Dendritic cell treated with granulocyte-macrophage colony-stimulating factor and Interleukin-4, amounts not matched to agents 40 ng/mL and 50 ng/mL, for 4 days (primary cell): Measurements from ENCODE around the gene CDH20.

Source experiments
- H3K27ac Mint-ChIP-seq: one replicate; pipeline ENCODE4 v1.8.0; 2022; ENCODE audit warnings: mild to moderate bottlenecking, mixed read lengths
- H3K27me3 Mint-ChIP-seq: one replicate; pipeline ENCODE4 v1.8.0; 2022; ENCODE audit warnings: mild to moderate bottlenecking, mixed read lengths
- H3K36me3 Mint-ChIP-seq: one replicate; pipeline ENCODE4 v1.8.0; 2022; ENCODE audit warnings: low read depth, mixed read lengths
- H3K4me1 Mint-ChIP-seq: one replicate; pipeline ENCODE4 v1.8.0; 2022; ENCODE audit warnings: low read depth, mixed read lengths
- H3K4me3 Mint-ChIP-seq: one replicate; pipeline ENCODE4 v1.8.0; 2022; ENCODE audit warnings: mild to moderate bottlenecking, moderate library complexity, mixed read lengths
- H3K9me3 Mint-ChIP-seq: one replicate; pipeline ENCODE4 v1.8.0; 2022; ENCODE audit warnings: mixed read lengths
- intact Hi-C: fragments of 100-400 bp; cut with micrococcal nuclease; formaldehyde crosslinking; loops from one replicate; pipeline ENCODE4 v1.15.0; 2022

Gene CDH20

DNA sequence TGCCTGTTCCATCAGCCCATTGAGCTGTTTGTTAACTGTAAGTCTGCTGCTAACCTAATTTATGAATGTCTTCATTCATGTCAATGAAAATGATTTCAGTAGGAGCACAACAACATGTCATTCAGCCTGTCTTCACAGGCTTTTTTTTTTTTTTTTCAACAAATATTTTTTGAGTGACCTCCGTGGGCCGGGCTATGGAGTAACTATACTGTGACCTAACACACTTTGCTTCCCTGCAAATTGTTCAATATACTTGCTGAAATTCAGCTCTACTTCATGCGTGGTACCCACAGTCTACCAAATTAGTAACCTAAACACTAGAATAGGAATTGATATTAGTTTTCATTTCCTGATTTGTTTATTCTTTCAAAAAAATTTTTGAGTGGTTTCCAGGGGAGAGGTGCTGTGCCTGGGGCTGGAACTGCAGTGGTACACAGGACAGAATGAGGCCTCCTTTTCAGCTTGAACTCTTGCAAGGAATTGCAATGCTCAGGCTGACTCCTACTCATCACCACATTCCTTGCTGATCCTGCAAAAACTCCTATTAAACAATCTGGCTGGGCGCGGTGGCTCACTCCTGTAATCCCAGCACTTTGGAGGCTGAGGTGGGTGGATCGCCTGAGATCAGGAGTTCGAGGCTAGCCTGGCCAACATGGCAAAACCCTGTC is 87.1 kb downstream of the CDH20 start:
- Mint-ChIP-seq H3K27me3 (no peaks in the 10 kb centered on the region), H3K9me3 (no peaks in the 10 kb centered on the region), H3K36me3 (no peaks in the 10 kb centered on the region), H3K4me1 (no peaks in the 10 kb centered on the region), H3K4me3 (no peak overlapping the region), H3K27ac (no peak overlapping the region)
- intact Hi-C loops = no loop called here

DNA sequence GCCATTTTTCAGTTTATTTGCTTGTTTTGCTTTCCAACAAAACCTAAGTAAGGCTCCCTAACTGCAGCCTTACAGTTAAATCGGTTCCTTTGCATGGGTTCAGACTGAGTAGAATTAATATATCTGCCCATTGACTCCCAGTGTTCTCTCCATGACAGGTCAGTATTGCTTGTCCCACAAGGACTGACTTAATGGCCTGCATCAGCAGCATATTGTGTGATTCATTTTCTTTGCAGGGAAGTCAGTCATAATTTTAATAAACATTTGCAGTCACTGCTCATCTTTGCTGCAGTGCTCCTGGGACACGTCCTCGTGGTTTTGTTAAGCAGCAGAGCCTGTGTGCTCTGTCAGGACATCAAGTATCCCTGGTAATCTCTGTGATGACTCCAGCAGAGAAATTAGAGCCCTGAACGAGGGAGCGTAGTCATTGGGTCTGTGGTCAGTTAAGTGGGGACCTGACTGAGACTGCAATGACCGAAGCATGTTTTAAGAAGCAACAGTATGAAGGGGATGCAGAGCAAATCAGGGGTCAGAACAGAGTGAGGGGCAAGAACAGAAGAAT is 93.3 kb downstream of the CDH20 start:
- H3K4me3 Mint-ChIP-seq = no peak overlapping the region
- no peaks in the 10 kb centered on the region for H3K4me1 Mint-ChIP-seq
- H3K27me3 Mint-ChIP-seq = no peaks in the 10 kb centered on the region
- intact Hi-C loops = no loop called here
- no peaks in the 10 kb centered on the region for H3K9me3 Mint-ChIP-seq
- H3K27ac Mint-ChIP-seq = no peak overlapping the region
- H3K36me3 Mint-ChIP-seq = no peaks in the 10 kb centered on the region

DNA sequence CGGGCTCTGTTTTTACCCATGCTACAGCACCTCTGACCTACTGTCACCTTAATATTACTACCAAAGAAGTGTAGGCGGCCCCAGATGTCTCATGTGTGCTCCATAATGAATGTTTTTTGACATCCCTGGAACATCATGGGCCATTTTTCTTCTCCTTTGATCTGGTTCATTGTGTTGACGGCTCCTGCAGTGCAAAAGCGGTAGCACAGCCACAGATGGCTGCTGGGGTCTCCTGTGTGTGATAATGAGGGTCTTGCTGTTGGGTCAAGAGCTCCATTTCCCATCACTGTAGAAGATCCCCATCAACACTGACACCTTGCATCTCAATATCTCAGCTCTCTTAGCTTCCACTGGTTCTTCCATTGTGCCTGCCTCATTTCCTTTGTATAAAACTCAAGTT is 95.0 kb downstream of the CDH20 start:
- H3K27ac Mint-ChIP-seq = no peak overlapping the region
- H3K36me3 Mint-ChIP-seq = no peaks in the 10 kb centered on the region
- H3K4me1 Mint-ChIP-seq = no peaks in the 10 kb centered on the region
- H3K9me3 Mint-ChIP-seq = no peaks in the 10 kb centered on the region
- H3K4me3 Mint-ChIP-seq = no peak overlapping the region
- H3K27me3 Mint-ChIP-seq = no peaks in the 10 kb centered on the region
- intact Hi-C loops = no loop called here

DNA sequence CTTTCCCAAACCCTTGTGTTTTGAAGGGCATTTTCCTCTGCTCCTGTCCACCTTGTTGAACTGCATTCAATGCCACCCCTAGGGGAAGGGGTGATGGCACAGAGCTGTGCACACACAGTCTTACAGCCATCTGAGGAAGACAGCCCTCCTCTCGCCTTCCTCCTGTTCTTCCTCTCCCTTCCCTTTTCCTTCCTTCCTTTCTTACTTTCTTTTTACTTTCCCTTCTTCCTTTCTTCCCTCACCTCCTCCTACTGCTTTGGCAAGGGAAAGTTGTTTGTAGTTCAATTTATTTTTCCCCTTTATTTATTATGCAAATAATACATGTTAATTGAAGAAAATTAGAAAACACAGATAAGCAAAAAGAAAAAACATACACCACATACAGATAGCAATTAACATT is 99.4 kb downstream of the CDH20 start:
- Mint-ChIP-seq H3K9me3 (peaks cover 10% of the 10 kb centered on the region), H3K4me3 (no peak overlapping the region), H3K36me3 (no peaks in the 10 kb centered on the region), H3K27ac (no peak overlapping the region), H3K27me3 (no peaks in the 10 kb centered on the region), H3K4me1 (no peaks in the 10 kb centered on the region)
- intact Hi-C loops = no loop called here

DNA sequence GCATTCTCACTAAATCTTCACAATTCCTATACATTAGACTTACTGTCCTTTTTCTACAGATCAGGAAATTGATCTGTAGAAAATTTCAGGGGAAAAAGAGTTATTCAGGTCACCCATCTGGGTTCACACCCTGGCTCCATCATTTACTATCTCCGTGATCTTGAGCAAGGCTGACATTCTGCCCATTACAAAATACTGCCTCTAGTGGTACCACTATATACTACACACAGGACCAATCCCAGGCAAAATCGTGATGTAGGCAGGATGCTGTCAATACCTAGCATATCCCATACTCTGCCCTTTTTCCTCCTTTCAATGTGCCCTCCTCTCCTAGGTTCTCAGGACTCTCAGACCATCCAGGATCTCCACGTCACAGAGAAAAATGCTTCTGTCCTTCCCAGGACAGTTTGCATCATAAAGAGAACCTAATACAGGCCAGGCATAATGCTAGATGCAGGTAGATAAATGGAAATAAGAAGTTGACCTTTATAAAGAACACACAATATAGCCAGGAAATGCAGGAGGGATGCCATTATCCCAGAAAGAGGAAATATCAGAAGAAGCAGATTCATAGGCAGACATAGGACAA is 101.9 kb downstream of the CDH20 start:
- Mint-ChIP-seq H3K9me3 (peaks cover 10% of the 10 kb centered on the region), H3K27me3 (no peaks in the 10 kb centered on the region)
- intact Hi-C loops = no loop called here

DNA sequence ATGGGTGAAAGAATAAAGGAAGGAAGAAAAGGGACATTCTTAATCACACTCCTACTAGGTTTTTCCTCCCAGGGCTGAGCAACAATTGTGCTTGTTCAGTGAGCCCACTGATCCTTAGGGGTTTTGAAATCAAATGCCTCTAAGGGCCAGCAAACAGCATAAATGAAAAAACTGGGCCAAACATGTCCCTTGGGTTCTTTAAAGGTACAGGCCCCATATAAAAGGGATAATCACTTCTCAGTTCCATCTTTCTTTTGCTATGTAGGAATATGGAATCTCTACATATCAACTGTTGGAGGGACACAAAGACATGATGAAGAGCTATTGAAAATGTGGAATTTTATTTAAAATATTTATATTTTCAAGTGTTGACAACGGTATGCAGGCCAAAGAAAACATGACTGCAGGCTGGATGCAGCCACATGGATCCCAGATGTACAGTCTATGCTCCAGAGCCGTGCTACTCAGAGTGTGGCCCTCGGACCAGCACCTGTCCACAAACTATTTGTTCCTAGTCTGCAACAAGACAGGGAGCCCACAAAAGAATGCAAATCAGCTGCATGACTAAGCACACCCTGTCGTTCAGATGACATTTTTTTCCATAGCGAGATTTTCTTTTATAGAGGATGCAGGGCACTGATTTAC is 110.0 kb downstream of the CDH20 start:
- Mint-ChIP-seq H3K9me3 (no peaks in the 10 kb centered on the region), H3K27me3 (peaks cover 4% of the 10 kb centered on the region), H3K36me3 (no peaks in the 10 kb centered on the region), H3K4me3 (no peak overlapping the region), H3K27ac (no peak overlapping the region), H3K4me1 (no peaks in the 10 kb centered on the region)
- intact Hi-C loops = no loop called here

More for the DNA sequence above, 101.9 kb downstream of the CDH20 start:
- no peaks in the 10 kb centered on the region for H3K36me3 Mint-ChIP-seq
- H3K27ac Mint-ChIP-seq = no peak overlapping the region
- no peaks in the 10 kb centered on the region for H3K4me1 Mint-ChIP-seq
- H3K4me3 Mint-ChIP-seq = no peak overlapping the region

DNA sequence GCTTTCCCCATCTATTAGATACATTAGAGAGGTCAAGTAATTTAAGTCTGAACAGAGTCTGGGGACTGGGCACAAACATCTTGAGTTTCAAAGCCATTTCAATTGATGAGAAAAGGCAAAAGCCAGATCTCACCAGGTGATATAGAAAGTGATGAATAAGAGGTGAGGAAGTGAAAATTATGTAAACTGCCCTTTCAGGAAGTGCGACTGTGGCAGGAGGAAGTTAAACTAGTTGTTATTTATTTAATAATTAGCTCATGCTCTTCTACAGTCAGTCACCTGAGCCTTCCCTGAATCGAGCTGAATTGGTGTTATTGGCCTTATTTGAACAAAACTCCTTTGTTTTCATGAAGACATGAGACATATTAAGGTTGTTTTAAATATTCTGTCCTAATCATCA is 115.1 kb downstream of the CDH20 start:
- Mint-ChIP-seq H3K4me1 (no peaks in the 10 kb centered on the region), H3K27me3 (peaks cover 4% of the 10 kb centered on the region), H3K27ac (no peak overlapping the region), H3K9me3 (no peaks in the 10 kb centered on the region), H3K36me3 (no peaks in the 10 kb centered on the region), H3K4me3 (no peak overlapping the region)
- intact Hi-C loops = no loop called here

DNA sequence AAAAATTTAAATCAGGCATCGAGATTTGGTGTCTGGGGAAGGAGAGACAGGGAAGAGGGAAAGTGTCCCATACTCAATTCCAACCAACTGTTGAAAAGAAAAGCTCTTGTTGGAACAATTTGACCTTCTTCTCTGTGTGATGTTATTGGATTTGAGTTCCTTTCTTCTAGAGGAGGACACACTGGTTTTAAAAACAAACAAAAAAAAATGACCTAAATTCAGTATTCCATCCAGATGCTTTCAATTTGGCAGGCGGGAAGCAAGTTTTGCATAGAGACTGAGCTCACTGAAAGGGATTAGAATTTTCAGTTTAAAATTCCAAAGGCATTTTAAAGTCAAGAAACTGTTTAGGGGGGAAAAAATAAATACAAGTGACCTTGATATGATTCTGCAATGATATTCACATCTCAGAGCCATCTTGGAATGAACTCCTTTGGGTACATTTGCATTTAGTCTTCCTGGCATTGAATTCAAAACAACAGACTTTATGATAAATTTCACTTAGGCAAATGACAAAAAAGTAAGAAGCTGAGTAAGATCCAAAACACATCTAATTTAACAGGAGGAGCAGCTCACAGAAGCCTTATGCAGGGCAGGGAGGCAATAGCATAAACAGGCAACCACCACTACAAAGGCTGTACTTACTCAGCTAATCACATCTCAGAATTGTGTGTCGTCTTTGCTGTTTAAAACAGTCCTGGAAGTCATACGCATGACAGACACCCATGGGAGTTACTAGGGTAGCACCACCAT is 126.8 kb downstream of the CDH20 start:
- no peaks in the 10 kb centered on the region for H3K36me3 Mint-ChIP-seq
- no peak overlapping the region for H3K27ac Mint-ChIP-seq
- no peaks in the 10 kb centered on the region for H3K4me1 Mint-ChIP-seq
- no peaks in the 10 kb centered on the region for H3K9me3 Mint-ChIP-seq
- intact Hi-C loops = no loop called here
- H3K4me3 Mint-ChIP-seq = no peak overlapping the region
- H3K27me3 Mint-ChIP-seq = peaks cover 2% of the 10 kb centered on the region

DNA sequence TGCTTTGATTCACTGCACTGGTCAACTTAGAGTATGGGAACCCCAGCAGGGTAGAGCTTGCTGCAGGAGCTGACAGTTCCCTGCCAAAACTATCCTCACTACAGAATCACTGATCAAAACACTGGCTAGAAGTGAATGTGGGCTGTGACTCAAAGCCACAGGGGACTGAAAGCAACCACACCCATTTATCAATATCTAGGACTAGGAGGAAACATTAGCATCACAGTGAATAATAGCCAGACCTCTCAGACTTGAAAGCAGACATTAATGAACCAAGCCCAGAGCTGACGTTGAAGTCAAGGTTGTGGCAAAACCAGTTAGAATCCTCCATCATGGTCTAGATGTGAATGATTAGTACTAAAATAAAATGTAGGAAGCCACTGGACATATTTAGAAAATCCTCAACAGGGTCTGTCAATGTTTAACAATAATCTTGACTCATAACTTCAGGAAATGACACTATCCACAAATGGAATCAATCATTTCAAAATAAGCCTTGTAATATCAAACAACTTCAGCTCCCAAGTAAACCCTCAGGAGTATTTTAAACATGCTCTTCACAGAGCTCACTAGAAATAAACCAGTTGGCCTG is 131.4 kb downstream of the CDH20 start:
- Mint-ChIP-seq H3K9me3 (no peaks in the 10 kb centered on the region), H3K4me3 (no peak overlapping the region), H3K36me3 (no peaks in the 10 kb centered on the region), H3K27me3 (peaks cover 2% of the 10 kb centered on the region), H3K27ac (no peak overlapping the region), H3K4me1 (no peaks in the 10 kb centered on the region)
- intact Hi-C loops = no loop called here

DNA sequence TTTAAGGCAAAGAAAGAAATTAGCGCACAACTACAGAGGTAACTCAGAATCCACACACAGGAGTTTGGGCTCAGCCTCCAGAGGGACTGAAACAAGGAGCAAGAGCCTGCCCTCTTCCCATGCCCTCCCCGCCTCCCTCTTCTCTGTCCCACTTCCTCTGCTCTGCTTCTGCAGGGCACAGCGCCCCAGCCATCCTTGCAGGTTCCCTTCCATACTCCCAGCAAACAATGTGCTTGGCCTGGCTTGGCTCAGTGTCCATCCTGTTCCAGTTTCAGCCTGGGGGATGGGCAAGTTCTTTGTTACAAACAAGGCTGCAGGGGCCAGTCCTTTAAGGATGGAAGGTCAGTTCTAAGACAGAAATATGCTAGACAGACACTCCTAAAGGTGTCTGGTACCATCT is 133.5 kb downstream of the CDH20 start:
- Mint-ChIP-seq H3K27me3 (peaks cover 2% of the 10 kb centered on the region), H3K27ac (no peak overlapping the region), H3K4me3 (no peak overlapping the region), H3K9me3 (no peaks in the 10 kb centered on the region), H3K36me3 (no peaks in the 10 kb centered on the region), H3K4me1 (no peaks in the 10 kb centered on the region)
- intact Hi-C loops = no loop called here

DNA sequence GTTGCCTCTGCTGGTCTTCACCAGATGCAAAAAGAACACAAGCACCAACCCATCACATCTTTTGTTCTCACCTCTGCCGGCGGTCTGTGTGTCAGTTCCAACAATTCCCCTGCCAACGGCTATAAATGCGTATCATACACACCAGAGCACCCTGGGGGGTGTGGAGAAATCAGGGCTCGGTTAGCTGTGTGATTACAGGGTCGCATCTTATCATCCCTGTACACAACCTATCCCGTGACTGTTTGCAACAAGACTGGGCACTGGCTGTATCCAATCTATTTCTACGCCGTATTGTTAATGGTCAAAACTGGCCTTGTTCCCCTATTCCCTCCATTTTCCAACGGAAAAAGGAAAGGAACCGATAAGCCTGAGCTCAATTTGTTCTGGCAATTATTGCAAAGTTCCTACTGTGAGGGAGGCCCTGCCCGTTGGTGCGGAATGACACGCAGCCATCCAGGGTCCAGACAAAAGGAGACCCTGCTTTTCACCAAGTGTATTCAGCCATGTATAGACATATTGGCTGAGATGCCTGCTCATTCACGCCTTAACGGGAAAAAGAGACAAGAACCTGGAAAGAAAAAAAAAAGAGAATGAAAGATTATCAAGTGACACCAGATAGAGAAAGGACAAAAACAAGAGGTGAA is 136.9 kb downstream of the CDH20 start:
- H3K27me3 Mint-ChIP-seq = no peaks in the 10 kb centered on the region
- H3K4me3 Mint-ChIP-seq = no peak overlapping the region
- no peaks in the 10 kb centered on the region for H3K9me3 Mint-ChIP-seq
- intact Hi-C loops = no loop called here
- no peaks in the 10 kb centered on the region for H3K4me1 Mint-ChIP-seq
- no peaks in the 10 kb centered on the region for H3K36me3 Mint-ChIP-seq
- H3K27ac Mint-ChIP-seq = no peak overlapping the region

DNA sequence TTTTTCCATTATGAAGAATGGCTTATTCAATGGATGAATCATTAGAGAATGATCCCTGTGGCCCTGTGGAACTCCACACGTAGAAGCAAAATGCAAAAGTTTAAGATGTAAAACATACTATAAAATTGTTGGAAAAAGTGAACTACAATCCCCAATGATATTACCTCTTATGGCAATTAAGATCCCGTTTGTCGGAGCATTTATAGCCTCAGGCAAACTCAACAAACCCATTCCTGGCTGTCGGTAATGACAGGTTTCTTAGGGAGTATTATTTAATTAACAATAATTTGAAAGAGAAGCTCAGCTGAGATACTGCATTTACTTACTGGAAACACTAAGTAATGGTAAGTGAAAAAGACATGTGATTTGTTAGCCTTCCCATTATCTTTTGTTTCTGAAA is 138.3 kb downstream of the CDH20 start:
- Mint-ChIP-seq H3K4me3 (no peak overlapping the region), H3K27me3 (no peaks in the 10 kb centered on the region), H3K4me1 (no peaks in the 10 kb centered on the region), H3K36me3 (no peaks in the 10 kb centered on the region), H3K27ac (no peak overlapping the region), H3K9me3 (no peaks in the 10 kb centered on the region)
- intact Hi-C loops = no loop called here

DNA sequence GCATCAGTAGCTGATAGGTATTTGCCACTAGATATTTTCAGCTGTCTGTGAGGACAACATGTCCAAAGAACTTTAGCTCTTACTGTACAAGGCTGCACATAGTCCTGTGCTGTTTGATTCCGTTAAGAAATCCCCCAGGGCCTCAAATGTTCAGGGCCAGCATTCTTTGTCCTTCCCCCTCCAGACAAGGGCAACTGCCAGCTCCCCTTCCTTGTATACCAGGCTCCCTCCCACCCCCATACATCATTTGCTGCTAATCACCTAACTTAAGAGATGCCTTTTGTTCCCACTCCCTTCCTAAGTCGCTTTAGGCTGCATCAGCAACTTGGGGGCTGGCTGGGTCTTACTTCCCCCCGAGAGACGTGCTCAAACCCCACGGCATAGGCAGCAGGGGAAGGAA is 138.7 kb downstream of the CDH20 start:
- Mint-ChIP-seq H3K4me3 (no peak overlapping the region), H3K27ac (no peak overlapping the region), H3K9me3 (no peaks in the 10 kb centered on the region), H3K4me1 (no peaks in the 10 kb centered on the region), H3K36me3 (no peaks in the 10 kb centered on the region), H3K27me3 (no peaks in the 10 kb centered on the region)
- intact Hi-C loops = no loop called here
